GM19099 (cell line): ENCODE results near the gene ANKFY1.

Experiments used
- POLR2A ChIP-seq: IDR thresholded peaks from 3 replicates; pipeline ENCODE4 v1.6.1; 2011; ENCODE audit warnings: low read depth; ENCODE audit not compliant: insufficient read length; ENCODE audit errors: extremely low read depth

The ANKFY1 gene

GRCh38 chr17:4204710-4205173 lies 59.0 kb downstream of the ANKFY1 start:
- no peak for TF ChIP-seq POLR2A

- no peak for TF ChIP-seq POLR2A
These were observed 59.6 kb downstream of the ANKFY1 start for GRCh38 chr17:4204190-4204589.

- no peak for TF ChIP-seq POLR2A
These were observed 62.6 kb downstream of the ANKFY1 start for GRCh38 chr17:4201226-4201625.

- TF ChIP-seq POLR2A: no peak
These were observed 63.9 kb downstream of the ANKFY1 start for GRCh38 chr17:4199818-4200402.

GRCh38 chr17:4198995-4199394 lies 64.8 kb downstream of the ANKFY1 start:
- no peak for TF ChIP-seq POLR2A

- TF ChIP-seq POLR2A: no peak
These were observed 68.5 kb downstream of the ANKFY1 start for GRCh38 chr17:4195306-4195705.

- TF ChIP-seq POLR2A: no peak
These were observed 69.0 kb downstream of the ANKFY1 start for GRCh38 chr17:4194796-4195195.

GRCh38 chr17:4189280-4189679 lies 74.5 kb downstream of the ANKFY1 start:
- no peak for TF ChIP-seq POLR2A

- TF ChIP-seq POLR2A: no peak
These were observed 75.7 kb downstream of the ANKFY1 start for GRCh38 chr17:4188076-4188475.

- no peak for TF ChIP-seq POLR2A
These were observed 76.7 kb downstream of the ANKFY1 start for GRCh38 chr17:4187076-4187475.

- TF ChIP-seq POLR2A: no peak
These were observed 77.4 kb downstream of the ANKFY1 start for GRCh38 chr17:4186357-4186881.

GRCh38 chr17:4185656-4186055 lies 78.1 kb downstream of the ANKFY1 start:
- no peak for TF ChIP-seq POLR2A

GRCh38 chr17:4184811-4185210 lies 79.0 kb downstream of the ANKFY1 start:
- TF ChIP-seq POLR2A: no peak

- no peak for TF ChIP-seq POLR2A
These were observed 81.7 kb downstream of the ANKFY1 start for GRCh38 chr17:4182043-4182442.

- TF ChIP-seq POLR2A: no peak
These were observed 83.0 kb downstream of the ANKFY1 start for GRCh38 chr17:4180791-4181190.

- no peak for TF ChIP-seq POLR2A
These were observed 84.7 kb downstream of the ANKFY1 start for GRCh38 chr17:4179071-4179470.

GRCh38 chr17:4178651-4179050 lies 85.1 kb downstream of the ANKFY1 start:
- TF ChIP-seq POLR2A: no peak
